ENCODE data around the gene USP35. TPM values are rescaled to one million over a fixed set of nuclear protein-coding genes. Genes with fewer than 3 reads are reported as not detected.

The USP35 gene
- total RNA-seq (2022; extraction: Qiagen RNA extraction; ENCODE audit: low read depth) = 4.5 to 7.6 TPM (median 6.6 TPM) in 5 replicates

GRCh38 chr11:78188286-78189173 lies at the start of gene USP35, which contains the start of gene KCTD21:
USP35 (plus strand) TSS chr11:78188919; CDS start chr11:78196246, 7,327 bp downstream.
KCTD21 (minus strand) TSS chr11:78188626; CDS start chr11:78174554, 14,072 bp downstream.

GRCh38 chr11:78139422-78140391 lies 49.0 kb upstream of the USP35 start, which contains the start of gene ALG8:
ALG8 (minus strand) TSS chr11:78139626; CDS start chr11:78139588, 38 bp downstream.

Other genes with a start within 250 kb of the USP35 start
- 19.5 to 21.8 TPM (median 20.2 TPM) in 5 replicates for gene INTS4, start 194.3 kb upstream of the USP35 start, total RNA-seq (2022; extraction: Qiagen RNA extraction; ENCODE audit: low read depth)
- 1.6 to 2.2 TPM (median 1.9 TPM) in 5 replicates for gene KCTD14, start 165.6 kb upstream of the USP35 start, total RNA-seq (2022; extraction: Qiagen RNA extraction; ENCODE audit: low read depth)
- not detected in 5 replicates for gene THRSP, start 125.1 kb upstream of the USP35 start, total RNA-seq (2022; extraction: Qiagen RNA extraction; ENCODE audit: low read depth)
- gene NDUFC2, start 109.1 kb upstream of the USP35 start, total RNA-seq (2022; extraction: Qiagen RNA extraction; ENCODE audit: low read depth) = 221 to 261 TPM (median 253 TPM) in 5 replicates
- 52.6 to 68.1 TPM (median 62.6 TPM) in 5 replicates for gene ALG8, start 49.3 kb upstream of the USP35 start, total RNA-seq (2022; extraction: Qiagen RNA extraction; ENCODE audit: low read depth)
- 6.0 to 8.7 TPM (median 8.1 TPM) in 5 replicates for gene KCTD21, start 293 bp upstream of the USP35 start, total RNA-seq (2022; extraction: Qiagen RNA extraction; ENCODE audit: low read depth)
- gene GAB2, start 228.9 kb downstream of the USP35 start, total RNA-seq (2022; extraction: Qiagen RNA extraction; ENCODE audit: low read depth) = 3.4 to 4.8 TPM (median 4.6 TPM) in 5 replicates